Stimulated activated CD8-positive, alpha-beta memory T cell treated with anti-CD3 and anti-CD28 coated beads, Interleukin-7, amount 100 ng/mL, for 1 hour (primary cell): ENCODE results near the gene POLE3.
"Not testable (repeated sequence)": the region's sequence is repeated elsewhere in the genome, so short reads cannot be mapped to it uniquely, and the experiment has no call there.

Source experiments
- DNase-seq, 2 donors: peaks; one replicate each; pipeline ENCODE4 v3.0.0-alpha.2; 2020; ENCODE audit warnings: low read depth in 2 of 2

POLE3 gene, protein sequence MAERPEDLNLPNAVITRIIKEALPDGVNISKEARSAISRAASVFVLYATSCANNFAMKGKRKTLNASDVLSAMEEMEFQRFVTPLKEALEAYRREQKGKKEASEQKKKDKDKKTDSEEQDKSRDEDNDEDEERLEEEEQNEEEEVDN

DNA sequence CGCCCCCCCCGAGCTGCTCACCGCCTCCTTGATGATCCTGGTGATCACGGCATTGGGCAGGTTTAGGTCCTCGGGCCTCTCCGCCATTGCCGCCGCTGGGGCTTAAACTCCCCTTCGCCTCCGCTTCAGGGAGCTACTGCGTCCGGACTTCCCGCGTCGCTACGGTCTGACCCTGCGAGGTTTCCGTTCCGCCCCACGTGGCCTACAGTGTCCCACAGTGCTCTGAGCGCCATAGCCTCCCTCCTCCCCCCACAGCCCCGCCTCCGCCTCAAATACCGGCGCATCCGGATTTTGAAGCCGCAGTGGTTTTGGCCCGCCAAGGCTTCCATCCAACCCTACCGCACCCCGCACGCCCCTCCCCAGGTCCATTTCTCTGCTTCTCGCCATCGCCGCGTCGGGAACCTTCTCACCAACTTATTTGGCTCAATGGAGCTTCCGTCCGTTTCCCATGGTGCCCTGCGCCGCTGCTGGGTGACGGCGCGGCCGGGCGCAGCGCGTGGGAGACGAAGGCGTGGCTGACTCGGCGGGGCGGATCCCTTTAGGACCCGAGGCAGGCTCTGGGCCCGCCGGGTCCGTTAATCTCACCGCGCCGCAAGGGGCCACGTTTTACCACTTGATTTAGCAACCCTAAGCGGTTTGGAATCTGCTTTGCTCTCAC, at the start of gene POLE3, which contains the start of gene C9orf43:
TSS of gene POLE3 (minus strand) at position 469 of the 658 bp plus-strand sequence. CDS start at position 87, 382 bp downstream.
TSS of gene C9orf43 (plus strand) at position 541 of the 658 bp plus-strand sequence. CDS start 2,747 bp downstream, outside the sequence.
- peak; percentile 84 to 91 for DNase-seq

GRCh38 chr9:113456235-113456634, 45.8 kb upstream of the POLE3 start:
- no peak for DNase-seq

- DNase-seq: no peak
These were observed 44.7 kb upstream of the POLE3 start for GRCh38 chr9:113454914-113455761.

DNA sequence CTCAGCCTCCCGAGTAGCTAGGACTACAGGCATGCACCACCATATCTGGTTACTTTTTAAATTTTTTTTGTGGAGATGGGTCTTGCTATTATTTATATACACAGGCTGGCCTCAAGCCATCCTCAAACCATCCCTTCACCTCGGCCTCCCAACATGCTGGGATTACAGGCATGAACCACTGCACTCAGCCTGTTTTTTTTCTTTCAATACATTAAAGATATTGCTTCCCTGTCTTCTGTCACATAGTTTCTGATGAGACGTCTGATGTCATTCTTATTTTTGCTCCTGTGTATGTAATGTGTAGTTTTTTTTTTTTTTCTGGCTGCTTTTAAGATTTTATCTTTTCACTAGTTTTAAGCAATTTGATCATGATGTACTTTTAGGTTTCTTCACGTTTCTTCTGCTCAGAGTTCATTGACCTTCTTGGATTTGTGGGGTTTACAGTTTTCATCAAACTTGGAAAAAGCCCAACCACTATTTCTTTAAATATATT, 41.7 kb upstream of the POLE3 start:
- no peak for DNase-seq

DNA sequence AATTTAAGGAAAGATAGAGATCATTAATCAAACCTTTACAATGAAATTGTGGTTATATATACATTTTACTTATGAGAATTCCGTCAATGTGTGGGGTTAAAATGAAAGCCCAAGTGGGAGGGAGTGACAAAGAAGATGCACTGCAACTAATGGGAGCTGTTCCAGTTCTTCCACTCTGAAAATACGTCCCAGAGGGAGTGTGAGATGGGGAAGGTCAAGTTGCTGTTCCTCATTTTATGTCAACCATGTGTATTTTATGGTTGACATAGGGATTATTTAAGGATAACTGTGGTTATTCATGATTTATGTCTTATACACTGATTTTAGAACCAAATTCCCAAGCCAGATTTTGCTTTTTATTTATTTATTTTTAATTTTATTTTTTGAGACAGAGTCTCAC, 38.9 kb upstream of the POLE3 start:
- no peak for DNase-seq

GRCh38 chr9:113446323-113446740, 35.9 kb upstream of the POLE3 start:
- DNase-seq: no peak

- no peak for DNase-seq
These were observed 34.3 kb upstream of the POLE3 start for GRCh38 chr9:113444736-113445135.

GRCh38 chr9:113437716-113438115, 27.2 kb upstream of the POLE3 start:
- DNase-seq: not testable (repeated sequence)

GRCh38 chr9:113436728-113437515, 26.4 kb upstream of the POLE3 start:
- no peak for DNase-seq

GRCh38 chr9:113431191-113431590, 20.7 kb upstream of the POLE3 start:
- no peak for DNase-seq

DNA sequence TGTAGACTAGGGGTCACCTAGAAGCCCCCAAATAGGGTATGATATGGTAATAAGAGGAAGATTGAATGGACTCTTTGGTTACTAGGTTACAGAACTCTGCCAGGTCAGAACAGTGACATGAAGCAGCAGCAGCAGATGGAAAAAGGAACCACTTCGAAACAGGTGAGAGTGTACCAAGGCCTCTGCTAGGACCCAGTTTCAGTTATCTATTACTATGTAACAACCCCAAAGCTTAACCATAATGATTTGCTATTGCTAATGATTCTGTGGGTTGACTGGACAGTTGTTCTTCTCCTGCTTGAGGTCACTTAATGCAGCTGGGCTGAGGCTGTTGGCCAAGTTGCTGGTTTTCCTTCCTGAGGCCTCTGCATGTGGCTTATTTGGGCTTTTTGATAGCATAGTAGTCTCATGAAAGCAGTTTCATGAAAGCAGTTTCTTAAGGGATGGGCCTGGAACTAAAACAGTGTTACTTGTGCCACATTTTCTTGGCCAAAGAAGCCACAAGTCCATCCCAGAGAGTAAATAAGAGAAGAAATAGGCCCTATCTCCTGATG, 17.7 kb upstream of the POLE3 start:
- no peak for DNase-seq

- no peak for DNase-seq
These were observed 17.2 kb upstream of the POLE3 start for GRCh38 chr9:113427629-113428028.

- no peak for DNase-seq
These were observed 16.2 kb upstream of the POLE3 start for GRCh38 chr9:113426701-113427100.

DNA sequence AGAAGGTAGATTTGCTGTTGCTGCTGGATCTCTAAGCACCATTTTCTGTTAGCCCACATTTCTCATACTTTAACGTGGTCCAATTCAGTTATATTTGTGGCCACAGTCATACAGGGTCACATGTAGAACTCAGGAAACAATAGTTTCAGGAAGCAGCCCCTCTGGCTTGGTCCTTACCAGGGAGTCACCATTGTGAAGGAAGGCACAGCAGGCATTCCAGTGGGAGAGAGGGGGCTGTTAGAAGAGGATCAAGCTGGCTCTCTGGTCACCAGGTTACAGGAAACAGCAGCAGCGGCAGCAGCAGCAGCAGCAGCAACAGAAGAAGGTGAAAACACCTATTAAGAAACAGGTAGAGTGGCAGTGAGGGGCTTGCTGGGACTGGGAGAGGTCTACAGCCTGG, 14.6 kb upstream of the POLE3 start:
- no peak for DNase-seq

DNA sequence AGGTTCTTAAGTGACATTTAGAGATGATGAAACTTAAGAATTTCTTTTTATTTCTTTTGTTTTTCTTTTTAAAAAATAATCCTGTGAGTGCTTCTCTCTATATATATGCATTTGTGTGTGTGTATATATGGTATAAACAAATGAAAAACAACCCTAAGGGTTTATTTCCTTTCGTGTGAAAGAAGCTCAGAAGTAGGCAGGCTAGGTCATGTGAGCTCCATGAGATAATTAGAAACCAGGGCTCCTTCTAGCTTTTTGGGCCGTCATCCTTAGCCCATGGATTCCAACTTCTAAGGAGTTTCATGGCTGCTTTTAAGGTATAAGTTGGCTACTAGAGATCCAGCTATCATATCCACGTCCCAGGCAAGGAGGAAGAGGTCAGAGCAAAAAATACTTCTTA, 11.3 kb upstream of the POLE3 start:
- no peak for DNase-seq

DNA sequence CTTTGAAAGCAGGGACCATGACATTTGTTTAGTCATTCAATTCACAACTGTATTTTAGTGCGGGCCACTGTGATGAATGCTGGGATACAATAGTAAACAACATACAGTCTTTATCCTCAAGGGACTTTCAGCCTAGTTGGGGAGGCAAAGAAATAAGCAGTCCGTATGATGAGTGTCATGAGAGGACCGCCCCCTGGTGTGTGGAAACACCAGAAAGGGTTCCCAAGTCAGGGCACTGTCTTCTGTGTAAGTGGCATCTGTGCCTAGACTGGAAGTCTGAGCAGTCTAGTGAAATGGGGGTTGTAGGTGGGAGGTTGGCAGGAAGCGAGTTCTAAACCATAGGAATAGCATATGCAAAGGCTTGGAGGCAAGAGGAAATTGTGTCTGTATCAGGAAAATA, 6.9 kb upstream of the POLE3 start:
- DNase-seq: no peak

- no peak for DNase-seq
These were observed 5.8 kb upstream of the POLE3 start for GRCh38 chr9:113416149-113416721.

DNA sequence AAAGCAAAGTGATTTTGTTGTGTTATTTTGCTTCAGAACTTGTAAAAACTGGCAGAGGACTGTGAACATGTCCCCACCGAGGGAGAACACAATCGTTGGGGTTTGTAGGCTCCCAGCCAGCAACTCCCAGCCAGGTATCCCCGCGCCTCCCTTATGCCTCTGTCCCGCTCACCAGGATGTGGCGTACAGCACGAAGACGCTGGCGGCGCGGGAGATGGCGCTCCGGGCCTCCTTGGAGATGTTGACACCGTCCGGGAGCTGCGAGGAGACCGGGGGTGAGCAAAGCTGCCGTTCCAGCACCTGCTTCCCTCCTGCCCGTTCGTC, 630 bp downstream of the POLE3 start:
- no peak for DNase-seq

- no peak for DNase-seq
These were observed 994 bp downstream of the POLE3 start for GRCh38 chr9:113409481-113409880.

DNA sequence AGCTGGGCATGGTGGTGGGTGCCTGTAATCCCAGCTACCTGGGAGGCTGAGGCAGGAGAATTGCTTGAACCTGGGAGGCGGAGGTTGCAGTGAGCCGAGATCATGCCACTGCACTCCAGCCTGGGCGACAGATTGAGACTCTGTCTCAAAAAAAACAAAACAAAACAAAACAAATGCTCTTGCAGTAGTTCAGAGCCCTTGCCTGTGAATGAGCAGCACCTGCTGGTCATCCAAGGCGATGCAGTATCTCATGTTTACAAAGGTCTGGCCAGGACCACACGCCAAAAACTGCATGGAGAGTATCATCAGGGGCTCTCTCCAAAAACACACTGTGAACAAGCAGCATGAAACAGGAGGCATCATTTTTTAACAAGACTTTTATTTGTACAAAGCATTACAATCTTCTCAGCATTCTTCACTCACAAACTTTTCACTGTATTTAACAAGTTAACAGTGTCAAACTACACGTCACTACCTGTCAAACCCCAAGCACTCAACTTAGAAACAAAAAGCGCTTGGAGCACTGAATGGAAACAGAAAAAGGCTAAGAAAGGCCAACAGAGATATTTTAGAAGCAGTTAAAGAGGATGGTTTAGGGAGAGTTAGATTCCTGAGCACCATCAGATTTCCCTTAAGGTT, 3.5 kb downstream of the POLE3 start:
- peak; percentile 14 to 16 for DNase-seq

DNA sequence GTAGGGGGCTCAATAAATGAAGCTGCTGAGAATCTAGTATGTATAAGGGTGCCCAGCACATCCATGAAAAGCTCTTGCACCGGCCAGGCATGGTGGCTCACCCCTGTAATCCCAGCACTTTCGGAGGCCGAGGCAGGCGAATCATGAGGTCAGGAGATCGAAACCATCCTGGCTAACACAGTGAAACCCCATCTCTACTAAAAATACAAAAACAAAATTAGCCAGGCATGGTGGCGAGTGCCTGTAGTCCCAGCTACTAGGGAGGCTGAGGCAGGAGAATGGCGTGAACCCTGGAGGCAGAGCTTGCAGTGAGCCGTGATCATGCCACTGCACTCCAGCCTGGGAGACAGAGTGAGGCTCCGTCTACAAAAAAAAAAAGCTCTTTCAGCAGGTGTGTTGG, 4.1 kb downstream of the POLE3 start:
- DNase-seq: not testable (repeated sequence)
